ENCODE data around the gene CXXC1. TPM values are rescaled to one million over a fixed set of nuclear protein-coding genes. Genes with fewer than 3 reads are reported as not detected.
A peak's percentile ranks its signal among the peaks of the same experiment; 100 is the strongest.
"Not testable (repeated sequence)": the region's sequence is repeated elsewhere in the genome, so short reads cannot be mapped to it uniquely, and the experiment has no call there.

The CXXC1 gene
- total and polyA plus RNA-seq, 4 experiments from 2014 or later = 38.1 to 191 (median 123) TPM

DNA sequence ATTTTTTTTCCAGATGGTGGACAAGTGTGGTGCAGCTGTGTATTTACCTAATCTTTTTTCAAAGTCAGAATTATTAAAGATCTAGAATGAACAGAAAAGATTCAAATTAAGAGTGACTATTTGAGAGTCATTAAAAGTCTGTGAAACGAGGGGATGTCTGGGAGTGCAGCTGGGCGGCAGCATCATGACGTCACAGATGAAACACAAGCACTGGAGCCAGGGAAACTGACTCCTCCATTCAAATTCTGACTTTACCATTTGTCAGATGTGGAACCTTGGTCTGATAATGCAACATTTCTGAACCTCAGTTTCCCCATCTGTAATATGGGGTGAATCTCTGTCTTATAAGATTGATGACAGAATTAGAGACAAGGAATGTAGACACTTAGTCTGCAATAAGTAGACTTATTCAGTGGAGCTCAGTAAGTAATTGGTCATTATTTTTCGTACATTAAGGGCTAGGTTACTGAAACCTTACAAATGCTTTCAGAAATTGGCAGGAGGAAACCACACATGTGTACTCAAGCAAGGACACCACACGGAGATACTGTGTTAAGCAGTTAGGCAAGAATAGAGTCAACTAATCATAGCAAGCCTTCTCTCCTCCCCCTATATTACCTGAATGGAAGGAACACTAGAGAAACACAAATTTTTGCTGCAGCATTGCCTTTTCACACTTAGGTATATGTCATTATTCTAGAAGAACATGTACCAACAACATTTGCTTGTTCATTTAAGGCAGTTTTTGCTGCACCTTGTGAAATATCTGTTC is 27.8 kb upstream of the CXXC1 start:
- Mint-ChIP-seq H3K27ac (no peak overlapping the region), H3K4me1 (peaks cover 0 to 3% (median 0%) of the 10 kb centered on the region in 4 donors), H3K4me3 (no peak overlapping the region), H3K27me3 (peaks cover 12 to 25% of the 10 kb centered on the region in 2 donors), H3K36me3 (no peaks in the 10 kb centered on the region), H3K9me3 (no peaks in the 10 kb centered on the region)
- Histone ChIP-seq H3K27ac (ENCODE audit: low read depth, low read length) (no peak overlapping the region), H3K4me1 (ENCODE audit: insufficient read depth, low read length) (no peaks in the 10 kb centered on the region), H3K36me3 (ENCODE audit: insufficient read depth, low read length) (no peaks in the 10 kb centered on the region), H3K4me3 (ENCODE audit: low read length in 2 of 2) (no peak overlapping the region), H3K9me3 (ENCODE audit: control insufficient read depth in 1 of 2, low read length in 2 of 2) (no peaks in the 10 kb centered on the region), H3K27me3 (ENCODE audit: insufficient read depth, low read length) (no peaks in the 10 kb centered on the region)
- no peak for DNase-seq
- intact Hi-C loops (cut with micrococcal nuclease) = no loop called here
- ChIA-PET CTCF (ENCODE audit: partially characterized antibody) (no interaction called here), POLR2A (ENCODE audit: partially characterized antibody) (no interaction called here)

DNA sequence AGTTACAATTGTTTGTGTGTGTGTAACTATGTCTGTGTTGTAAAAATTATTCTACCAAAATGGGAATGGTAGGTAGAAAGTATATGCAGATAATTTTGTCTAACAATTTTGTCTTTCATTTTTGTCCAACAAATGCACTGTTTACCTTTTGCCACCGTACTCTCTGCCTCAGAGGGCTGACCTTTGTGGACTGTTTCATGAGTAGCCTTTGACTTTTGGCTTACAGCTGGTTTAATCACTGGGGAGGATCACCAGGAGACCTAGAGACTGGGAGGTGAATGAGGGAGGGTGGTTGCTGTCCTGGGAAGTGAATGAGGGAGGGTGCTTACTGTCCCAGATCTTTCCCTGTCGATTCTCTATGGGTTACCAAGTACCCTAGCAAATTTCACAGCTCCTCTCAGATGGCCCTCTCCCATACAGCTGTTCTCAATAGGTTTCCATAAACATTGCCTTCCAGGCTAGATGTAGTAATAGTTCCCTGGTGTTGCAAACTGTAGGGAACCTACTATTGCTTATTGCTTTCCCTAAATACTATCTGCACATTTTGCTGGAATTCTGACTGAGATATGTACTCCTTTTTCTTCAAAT is 26.5 kb upstream of the CXXC1 start:
- ChIA-PET POLR2A (ENCODE audit: partially characterized antibody) (no interaction called here), CTCF (ENCODE audit: partially characterized antibody) (no interaction called here)
- Histone ChIP-seq H3K4me3 (ENCODE audit: low read length in 2 of 2) (no peak overlapping the region), H3K9me3 (ENCODE audit: control insufficient read depth in 1 of 2, low read length in 2 of 2) (no peaks in the 10 kb centered on the region), H3K4me1 (ENCODE audit: insufficient read depth, low read length) (no peaks in the 10 kb centered on the region), H3K36me3 (ENCODE audit: insufficient read depth, low read length) (no peaks in the 10 kb centered on the region), H3K27me3 (ENCODE audit: insufficient read depth, low read length) (no peaks in the 10 kb centered on the region), H3K27ac (ENCODE audit: low read depth, low read length) (no peak overlapping the region)
- DNase-seq = no peak
- Mint-ChIP-seq H3K4me1 (no peaks in the 10 kb centered on the region), H3K36me3 (no peaks in the 10 kb centered on the region), H3K27me3 (peaks cover 12 to 28% of the 10 kb centered on the region in 2 donors), H3K4me3 (no peak overlapping the region), H3K27ac (no peak overlapping the region), H3K9me3 (no peaks in the 10 kb centered on the region)
- intact Hi-C loops (cut with micrococcal nuclease) = no loop called here

DNA sequence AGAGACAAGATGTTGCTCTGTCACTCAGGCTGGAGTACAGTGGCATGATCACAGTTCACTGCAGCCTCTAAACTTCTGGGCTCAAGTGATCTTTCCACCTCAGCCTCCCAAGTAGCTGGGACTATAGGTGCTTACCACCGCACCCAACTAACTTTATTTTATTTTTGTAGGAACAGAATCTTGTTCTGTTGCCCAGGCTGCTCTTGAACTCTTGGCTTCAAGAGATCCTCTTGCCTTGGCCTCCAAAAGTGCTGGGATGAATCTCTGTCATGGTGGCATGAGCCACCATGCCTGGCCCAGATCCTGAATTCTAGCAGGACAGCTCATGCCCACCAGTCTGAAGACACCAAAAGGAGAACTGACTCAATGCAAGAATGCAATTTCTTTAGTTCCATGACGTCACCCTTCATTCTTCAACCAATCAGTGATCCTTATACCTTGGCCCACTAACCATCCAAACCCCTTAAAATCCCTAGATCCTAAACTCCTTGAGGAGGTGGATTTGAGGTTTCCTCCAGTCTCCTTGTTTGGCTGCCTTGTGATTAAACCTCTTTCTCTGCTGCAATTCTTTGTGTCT is 25.6 kb upstream of the CXXC1 start:
- Mint-ChIP-seq H3K9me3 (no peaks in the 10 kb centered on the region), H3K36me3 (no peaks in the 10 kb centered on the region), H3K27ac (no peak overlapping the region), H3K4me1 (peaks cover 0 to 6% (median 3%) of the 10 kb centered on the region in 4 donors), H3K4me3 (no peak overlapping the region), H3K27me3 (peaks cover 12 to 27% of the 10 kb centered on the region in 2 donors)
- Histone ChIP-seq H3K36me3 (ENCODE audit: insufficient read depth, low read length) (no peaks in the 10 kb centered on the region), H3K9me3 (ENCODE audit: control insufficient read depth in 1 of 2, low read length in 2 of 2) (no peaks in the 10 kb centered on the region), H3K27me3 (ENCODE audit: insufficient read depth, low read length) (no peaks in the 10 kb centered on the region), H3K27ac (ENCODE audit: low read depth, low read length) (no peak overlapping the region), H3K4me1 (ENCODE audit: insufficient read depth, low read length) (peaks cover 4% of the 10 kb centered on the region), H3K4me3 (ENCODE audit: low read length in 2 of 2) (no peak overlapping the region)
- ChIA-PET CTCF (ENCODE audit: partially characterized antibody) (no interaction called here), POLR2A (ENCODE audit: partially characterized antibody) (no interaction called here)
- no peak for DNase-seq
- intact Hi-C loops (cut with micrococcal nuclease) = no loop called here

DNA sequence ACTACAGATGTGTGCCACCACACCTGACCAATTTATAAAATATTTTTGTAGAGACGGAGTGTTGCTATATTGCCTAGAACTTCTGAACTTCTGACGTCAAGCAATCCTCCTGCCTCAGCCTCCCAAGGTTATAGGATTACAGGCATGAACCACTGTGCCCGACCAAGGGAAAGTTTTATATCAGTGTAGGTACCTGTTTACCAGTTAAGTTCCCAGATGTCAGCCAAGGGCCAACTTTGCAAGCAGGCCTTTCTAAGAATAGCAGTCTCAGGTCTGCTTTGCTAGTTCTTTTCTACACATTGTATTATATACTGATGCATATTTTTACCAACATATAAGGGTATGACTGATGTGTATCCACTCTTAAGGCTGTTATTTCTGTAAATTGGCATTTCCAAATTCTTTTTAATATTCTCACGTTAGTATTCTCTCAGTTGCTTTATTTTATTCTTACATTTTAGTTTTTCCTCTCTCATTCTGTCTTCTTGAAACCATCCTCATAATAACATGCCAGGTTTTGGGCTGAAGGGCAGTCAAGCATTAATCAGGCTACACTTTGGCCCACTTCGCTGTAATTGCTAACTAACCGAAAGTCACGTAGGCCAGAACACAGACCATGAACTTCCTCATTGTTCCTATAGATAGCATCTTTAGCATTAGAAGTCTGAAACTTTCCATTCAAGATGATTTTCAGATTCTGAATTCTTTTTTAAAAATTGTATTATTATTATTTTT is 25.0 kb upstream of the CXXC1 start:
- DNase-seq = no peak
- no peaks in the 10 kb centered on the region for H3K9me3 ChIP-seq (ENCODE audit: control insufficient read depth in 1 of 2, low read length in 2 of 2)
- H3K27ac ChIP-seq (ENCODE audit: low read depth, low read length) = no peak overlapping the region
- H3K27ac Mint-ChIP-seq = no peak overlapping the region
- H3K4me3 Mint-ChIP-seq = no peak overlapping the region
- H3K36me3 ChIP-seq (ENCODE audit: insufficient read depth, low read length) = no peaks in the 10 kb centered on the region
- peaks cover 16 to 24% of the 10 kb centered on the region in 2 donors for H3K27me3 Mint-ChIP-seq
- H3K4me1 ChIP-seq (ENCODE audit: insufficient read depth, low read length) = peaks cover 9% of the 10 kb centered on the region
- no peaks in the 10 kb centered on the region for H3K36me3 Mint-ChIP-seq
- H3K4me1 Mint-ChIP-seq = peaks cover 3 to 11% (median 8%) of the 10 kb centered on the region in 4 donors
- no peak overlapping the region for H3K4me3 ChIP-seq (ENCODE audit: low read length in 2 of 2)
- H3K27me3 ChIP-seq (ENCODE audit: insufficient read depth, low read length) = no peaks in the 10 kb centered on the region
- CTCF ChIA-PET (ENCODE audit: partially characterized antibody) = no interaction called here
- H3K9me3 Mint-ChIP-seq = peaks cover 0 to 2% (median 0%) of the 10 kb centered on the region in 8 donors
- intact Hi-C loops (cut with micrococcal nuclease) = no loop called here
- POLR2A ChIA-PET (ENCODE audit: partially characterized antibody) = no interaction called here

DNA sequence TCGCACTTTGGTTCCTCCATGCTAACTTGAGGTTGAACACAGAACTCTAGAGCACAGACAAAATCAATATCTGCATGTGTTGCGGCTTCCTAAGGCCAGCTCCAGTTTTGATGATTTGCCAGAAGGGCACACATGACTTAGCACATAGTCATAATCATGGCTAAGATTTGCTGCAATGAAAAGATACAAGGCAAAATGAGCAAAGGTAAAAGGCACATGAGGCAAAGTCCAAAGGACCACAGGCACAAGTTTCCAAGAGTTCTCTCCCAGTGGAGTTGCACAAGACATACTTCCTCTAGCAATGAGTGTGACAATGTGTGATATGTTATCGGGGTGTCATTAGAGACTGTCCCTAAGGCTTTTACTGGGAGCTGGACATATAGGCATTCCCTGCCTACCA is 24.2 kb upstream of the CXXC1 start:
- peaks cover 8 to 19% (median 14%) of the 10 kb centered on the region in 4 donors for H3K4me1 Mint-ChIP-seq

DNA sequence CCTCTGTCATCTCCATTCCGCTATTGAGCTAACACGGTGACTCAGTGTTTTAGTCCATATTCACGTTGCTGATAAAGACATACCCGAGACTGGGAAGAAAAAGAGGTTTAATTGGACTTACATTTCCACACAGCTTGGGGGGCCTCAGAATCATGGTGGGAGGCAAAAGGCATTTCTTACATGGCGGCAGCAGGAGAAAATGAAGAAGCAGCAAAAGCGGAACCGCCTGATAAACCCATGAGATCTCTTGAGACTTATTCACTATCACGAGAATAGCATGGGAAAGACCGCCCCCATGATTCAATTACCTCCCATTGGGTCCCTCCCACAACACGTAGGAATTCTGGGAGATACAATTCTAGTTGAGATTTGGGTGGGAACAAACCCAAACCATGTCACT is 22.6 kb upstream of the CXXC1 start:
- POLR2A ChIA-PET (ENCODE audit: partially characterized antibody) = no interaction called here
- Mint-ChIP-seq H3K4me1 (peaks cover 8 to 21% (median 14%) of the 10 kb centered on the region in 4 donors), H3K9me3 (peaks cover 0 to 7% (median 3%) of the 10 kb centered on the region in 8 donors), H3K4me3 (no peak overlapping the region), H3K27ac (no peak overlapping the region), H3K27me3 (peaks cover 8 to 14% of the 10 kb centered on the region in 2 donors), H3K36me3 (no peaks in the 10 kb centered on the region)
- intact Hi-C loops (cut with micrococcal nuclease) = no loop called here
- no peak for DNase-seq
- no peaks in the 10 kb centered on the region for H3K36me3 ChIP-seq (ENCODE audit: insufficient read depth, low read length)
- CTCF ChIA-PET (ENCODE audit: partially characterized antibody) = interaction anchor here (1.6 to 3.0 kb wide), 2 partner anchors 42 to 47 kb away, joined by 5 to 9 read pairs; no protein-coding TSS in a partner anchor
- peaks cover 0 to 4% of the 10 kb centered on the region in 2 donors for H3K9me3 ChIP-seq (ENCODE audit: control insufficient read depth in 1 of 2, low read length in 2 of 2)
- no peaks in the 10 kb centered on the region for H3K27me3 ChIP-seq (ENCODE audit: insufficient read depth, low read length)
- peaks cover 15% of the 10 kb centered on the region for H3K4me1 ChIP-seq (ENCODE audit: insufficient read depth, low read length)
- H3K4me3 ChIP-seq (ENCODE audit: low read length in 2 of 2) = no peak overlapping the region
- H3K27ac ChIP-seq (ENCODE audit: low read depth, low read length) = no peak overlapping the region

More for the DNA sequence above, 24.2 kb upstream of the CXXC1 start:
- peaks cover 13 to 19% of the 10 kb centered on the region in 2 donors for H3K27me3 Mint-ChIP-seq
- Histone ChIP-seq H3K27ac (ENCODE audit: low read depth, low read length) (no peak overlapping the region), H3K4me1 (ENCODE audit: insufficient read depth, low read length) (peaks cover 15% of the 10 kb centered on the region), H3K36me3 (ENCODE audit: insufficient read depth, low read length) (no peaks in the 10 kb centered on the region), H3K27me3 (ENCODE audit: insufficient read depth, low read length) (no peaks in the 10 kb centered on the region), H3K4me3 (ENCODE audit: low read length in 2 of 2) (no peak overlapping the region), H3K9me3 (ENCODE audit: control insufficient read depth in 1 of 2, low read length in 2 of 2) (no peaks in the 10 kb centered on the region)
- ChIA-PET CTCF (ENCODE audit: partially characterized antibody) (no interaction called here), POLR2A (ENCODE audit: partially characterized antibody) (no interaction called here)
- H3K27ac Mint-ChIP-seq = no peak overlapping the region
- peaks cover 0 to 2% (median 0%) of the 10 kb centered on the region in 8 donors for H3K9me3 Mint-ChIP-seq
- no peak overlapping the region for H3K4me3 Mint-ChIP-seq
- intact Hi-C loops (cut with micrococcal nuclease) = no loop called here
- no peaks in the 10 kb centered on the region for H3K36me3 Mint-ChIP-seq
- DNase-seq = no peak

DNA sequence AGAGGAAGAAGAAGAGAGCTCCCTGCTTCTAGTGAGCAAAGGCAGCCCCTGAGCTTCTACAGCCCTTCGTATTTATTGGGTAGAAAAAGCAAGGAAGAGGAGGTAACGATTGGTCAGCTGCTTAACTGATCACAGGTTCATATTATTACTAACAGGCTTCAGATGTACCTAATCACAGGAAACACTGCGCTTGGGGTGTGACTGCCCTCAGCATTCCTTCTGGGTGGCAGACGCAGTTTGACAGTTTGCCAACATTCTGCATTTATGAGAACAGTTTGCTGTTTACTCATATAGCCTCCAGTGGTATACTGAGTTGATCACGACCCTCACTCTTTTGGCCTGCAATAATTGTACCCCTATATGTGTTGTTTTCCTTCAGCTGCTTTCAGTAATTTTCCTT is 21.4 kb upstream of the CXXC1 start:
- Mint-ChIP-seq H3K4me1 (peaks cover 8 to 21% (median 14%) of the 10 kb centered on the region in 4 donors), H3K27me3 (peaks cover 10 to 14% of the 10 kb centered on the region in 2 donors), H3K4me3 (peak overlapping the region in 1 of 8 donors; percentile 40)
- H3K36me3 ChIP-seq (ENCODE audit: insufficient read depth, low read length); H3K27ac ChIP-seq (ENCODE audit: low read depth, low read length); H3K27ac Mint-ChIP-seq; DNase-seq; H3K9me3 Mint-ChIP-seq; H3K36me3 Mint-ChIP-seq; H3K9me3 ChIP-seq (ENCODE audit: control insufficient read depth in 1 of 2, low read length in 2 of 2); H3K27me3 ChIP-seq (ENCODE audit: insufficient read depth, low read length); H3K4me3 ChIP-seq (ENCODE audit: low read length in 2 of 2): not testable (repeated sequence)
- intact Hi-C loops (cut with micrococcal nuclease) = loop anchor here (5.0 kb wide), 1 partner anchor 48 kb away; no protein-coding TSS in a partner anchor
- H3K4me1 ChIP-seq (ENCODE audit: insufficient read depth, low read length) = peaks cover 15% of the 10 kb centered on the region
- CTCF ChIA-PET (ENCODE audit: partially characterized antibody) = interaction anchor here (0.8 to 3.0 kb wide), 4 partner anchors 27 to 48 kb away, joined by 3 to 9 read pairs (median 4); partner anchors contain the start of genes CFAP53 and MBD1
- POLR2A ChIA-PET (ENCODE audit: partially characterized antibody) = interaction anchor here (2.2 kb wide), 1 partner anchor 19 kb away, joined by 15 read pairs; no protein-coding TSS in a partner anchor

Data from CD4-positive, alpha-beta memory T cell (primary cell).